Lower leg skin (tissue), 4 donors: Measurements from ENCODE around the gene GMPPB. TPM values are rescaled to one million over a fixed set of nuclear protein-coding genes. Genes with fewer than 3 reads are reported as not detected.

Source experiments
- DNase-seq, 2 donors: peaks; one replicate each; pipeline ENCODE4 v3.0.0-alpha.2; 2019; ENCODE audit warnings: low spot score in 2 of 2
- H3K4me3 ChIP-seq: fragments of 200-600 bp; sonication (generic); 2 replicates; pipeline ENCODE4 v1.5.1; 2017; ENCODE audit warnings: mild to moderate bottlenecking, low read depth; ENCODE audit not compliant: poor library complexity, severe bottlenecking
- POLR2A ChIP-seq, 2 donors: fragments of 450-650 bp; IDR thresholded peaks; one replicate each; pipeline ENCODE4 v1.6.1; 2016 to 2017; ENCODE audit warnings: antibody characterized with exemption in 2 of 2, mild to moderate bottlenecking in 1 of 2, moderate library complexity in 1 of 2
- WGBS, 2 donors: methylation state at CpG; one replicate each; pipeline ENCODE4 v1.1.5; 2018; 5-methylcytosine and 5-hydroxymethylcytosine counted together
- intact Hi-C: fragments of 100-400 bp; cut with DNase I; formaldehyde crosslinking; loops from one replicate; pipeline ENCODE4 v1.15.0; 2023; ENCODE audit warnings: low total_unique reads
- total RNA-seq, 4 donors: library from RNA; depleted of rRNA; stranded (reverse); fragments of >200 nt; gene quantifications; one replicate each; pipeline ENCODE4 v1.1.0, GENCODE V29; 2016
- TF ChIP-seq, protein P1 (sequence below), 3 donors: fragments of 450-650 bp; IDR thresholded peaks; one replicate each; pipeline ENCODE4 v1.5.1; 2016; ENCODE audit warnings: antibody characterized with exemption in 3 of 3, mild to moderate bottlenecking in 3 of 3, moderate library complexity in 2 of 3

Gene GMPPB
- total RNA-seq, 4 donors from 2014 or later = 10.1 to 27.6 (median 18.2) TPM

DNA sequence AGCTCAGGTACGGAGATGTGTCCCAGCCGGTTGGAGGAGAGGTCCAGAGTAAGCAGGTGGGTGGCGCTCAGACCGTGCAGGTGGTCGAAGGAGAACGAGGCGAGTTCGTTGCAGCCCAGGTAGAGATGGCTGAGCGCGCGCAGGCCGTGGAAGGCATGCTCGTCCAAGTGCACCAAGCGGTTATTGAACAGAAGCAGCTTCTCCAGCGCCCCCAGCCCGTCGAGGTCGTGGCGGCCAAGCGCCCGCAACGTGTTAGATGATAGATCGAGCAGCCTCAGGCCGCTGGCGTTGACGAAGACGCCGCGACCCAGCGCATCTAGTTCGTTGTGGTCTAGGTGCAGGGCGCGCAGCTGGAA, 4.9 kb downstream of the GMPPB start:
- WGBS, 2 donors = 8 to 17% methylated on average over 27 to 33 of the region's 33 CpGs
- peak overlapping the region; percentile 1 for H3K4me3 ChIP-seq
- DNase-seq = no peak
- intact Hi-C loops = no loop called here
- TF ChIP-seq, protein P1, sequence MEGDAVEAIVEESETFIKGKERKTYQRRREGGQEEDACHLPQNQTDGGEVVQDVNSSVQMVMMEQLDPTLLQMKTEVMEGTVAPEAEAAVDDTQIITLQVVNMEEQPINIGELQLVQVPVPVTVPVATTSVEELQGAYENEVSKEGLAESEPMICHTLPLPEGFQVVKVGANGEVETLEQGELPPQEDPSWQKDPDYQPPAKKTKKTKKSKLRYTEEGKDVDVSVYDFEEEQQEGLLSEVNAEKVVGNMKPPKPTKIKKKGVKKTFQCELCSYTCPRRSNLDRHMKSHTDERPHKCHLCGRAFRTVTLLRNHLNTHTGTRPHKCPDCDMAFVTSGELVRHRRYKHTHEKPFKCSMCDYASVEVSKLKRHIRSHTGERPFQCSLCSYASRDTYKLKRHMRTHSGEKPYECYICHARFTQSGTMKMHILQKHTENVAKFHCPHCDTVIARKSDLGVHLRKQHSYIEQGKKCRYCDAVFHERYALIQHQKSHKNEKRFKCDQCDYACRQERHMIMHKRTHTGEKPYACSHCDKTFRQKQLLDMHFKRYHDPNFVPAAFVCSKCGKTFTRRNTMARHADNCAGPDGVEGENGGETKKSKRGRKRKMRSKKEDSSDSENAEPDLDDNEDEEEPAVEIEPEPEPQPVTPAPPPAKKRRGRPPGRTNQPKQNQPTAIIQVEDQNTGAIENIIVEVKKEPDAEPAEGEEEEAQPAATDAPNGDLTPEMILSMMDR (IDR thresholded peaks at IDR 0.05) = no peak
- TF ChIP-seq POLR2A (IDR thresholded peaks at IDR 0.05) = no peak

DNA sequence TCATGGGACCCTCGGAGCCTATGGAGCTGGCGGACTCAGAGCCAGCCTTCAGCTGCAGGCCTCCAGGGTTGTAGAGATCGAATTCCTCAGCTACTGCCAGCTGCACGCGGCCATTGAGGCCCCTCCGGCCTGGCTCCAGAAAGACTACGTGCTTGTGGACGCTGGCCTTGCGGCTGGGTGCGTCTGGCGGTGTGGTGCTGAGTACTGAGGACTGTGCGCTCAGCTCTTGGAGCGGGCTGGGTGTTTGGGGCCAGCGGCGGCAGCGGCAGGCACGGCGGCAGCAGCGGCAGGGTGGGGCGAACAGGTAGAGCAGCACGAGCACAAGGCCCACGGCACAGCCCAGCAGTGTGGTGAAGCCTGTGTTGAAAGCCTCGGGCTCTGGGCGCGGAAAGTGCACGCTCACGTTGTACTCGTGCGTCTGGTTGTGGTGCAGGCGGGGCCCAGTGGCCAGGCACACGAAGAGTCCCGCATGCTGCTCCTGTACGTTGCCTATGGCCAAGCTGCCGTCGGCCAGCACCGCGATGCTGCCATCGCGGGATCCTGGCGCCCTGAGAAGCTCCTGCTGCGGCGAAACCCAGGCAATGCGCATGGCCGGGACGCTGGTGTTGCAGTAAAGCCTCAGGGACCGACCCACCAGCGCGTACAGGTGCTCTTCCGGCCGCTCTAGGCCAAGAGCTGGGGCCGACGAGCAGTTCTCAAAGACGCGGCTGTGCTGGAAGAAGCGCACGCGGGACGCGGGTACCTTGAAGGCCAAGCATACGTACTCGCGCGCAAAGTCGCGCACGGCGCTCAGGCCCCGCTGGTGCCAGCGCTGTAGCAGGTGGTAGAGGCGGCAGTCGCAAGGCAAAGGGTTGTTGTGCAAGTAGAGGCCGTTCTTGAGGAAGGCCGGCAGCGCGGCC, 5.5 kb downstream of the GMPPB start:
- intact Hi-C loops = no loop called here
- 57 to 61% methylated on average over 61 to 65 of the region's 75 CpGs for WGBS, 2 donors

DNA sequence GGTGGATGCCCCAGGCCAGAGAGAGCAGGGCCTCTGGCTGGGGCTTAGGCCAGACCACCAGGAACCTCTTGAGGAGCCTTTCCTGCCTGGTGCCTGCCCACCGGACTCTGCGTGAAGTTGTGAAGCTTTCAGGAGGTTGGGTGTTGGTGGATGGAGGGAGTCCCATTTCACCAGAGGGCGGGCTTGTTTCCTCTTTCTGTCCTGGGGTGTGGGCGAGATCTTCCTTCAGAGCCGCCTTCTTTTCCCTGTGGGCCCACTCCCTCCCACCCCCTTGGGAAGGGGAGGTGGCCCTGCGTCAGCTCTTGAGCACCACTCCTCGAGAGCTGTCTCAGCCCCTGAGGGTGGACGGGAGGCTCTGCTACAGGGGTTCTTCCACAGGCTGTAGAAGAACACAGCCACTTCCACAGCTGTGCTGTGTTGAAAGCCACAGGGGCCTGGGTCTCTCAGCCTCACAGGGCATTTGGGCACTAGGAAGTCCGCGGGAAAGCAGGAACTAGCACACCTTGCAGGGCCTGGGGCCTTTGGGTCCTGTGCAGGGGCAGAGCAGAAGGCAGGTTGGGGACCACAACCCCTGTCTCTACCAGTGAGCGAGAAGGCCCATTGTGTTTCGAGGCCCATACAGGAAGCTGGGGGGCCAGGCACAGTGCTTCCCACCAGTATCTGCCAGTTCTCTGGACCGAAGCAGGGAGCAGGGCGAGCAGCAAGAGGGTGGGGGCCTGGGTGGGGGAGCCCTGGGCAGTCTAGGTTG, 6.4 kb downstream of the GMPPB start:
- peak in 1 of 2 donors; percentile 82 for DNase-seq
- no peak for TF ChIP-seq POLR2A (IDR thresholded peaks at IDR 0.05)
- TF ChIP-seq, protein P1 (IDR thresholded peaks at IDR 0.05) = no peak
- intact Hi-C loops = no loop called here
- 75 to 87% methylated on average over 10 to 12 of the region's 14 CpGs for WGBS, 2 donors
- no peak overlapping the region for H3K4me3 ChIP-seq

More for the DNA sequence above, 5.5 kb downstream of the GMPPB start:
- TF ChIP-seq, protein P1 (IDR thresholded peaks at IDR 0.05) = no peak
- TF ChIP-seq POLR2A (IDR thresholded peaks at IDR 0.05) = no peak
- H3K4me3 ChIP-seq = no peak overlapping the region
- DNase-seq = no peak

DNA sequence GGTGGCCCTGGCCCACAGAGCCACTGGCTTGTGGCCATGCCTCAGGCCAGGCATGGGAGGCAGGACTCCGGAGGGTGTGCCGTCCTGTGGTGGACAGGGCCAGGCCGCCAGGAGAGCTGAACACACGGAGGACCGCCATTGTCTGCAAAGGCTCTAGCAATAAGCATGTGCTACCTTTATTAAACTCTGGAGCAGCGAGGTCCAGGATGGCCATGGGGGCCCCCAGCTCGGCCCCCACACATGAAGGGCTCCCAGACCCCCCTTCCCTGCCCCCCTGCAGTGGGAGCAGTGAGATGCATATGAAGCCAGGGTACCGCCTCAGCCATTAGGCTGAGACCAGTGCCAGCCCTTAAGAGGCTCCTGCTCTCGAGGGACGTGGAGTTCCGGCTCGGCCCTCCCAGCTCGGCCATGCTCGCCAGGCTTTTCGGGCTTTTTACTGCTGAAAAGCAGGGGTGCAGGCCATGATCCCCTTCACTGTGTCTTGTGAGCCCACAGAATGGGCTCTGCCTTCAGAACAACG, 7.0 kb downstream of the GMPPB start:
- intact Hi-C loops = no loop called here
- TF ChIP-seq, protein P1 (IDR thresholded peaks at IDR 0.05) = no peak
- TF ChIP-seq POLR2A (IDR thresholded peaks at IDR 0.05) = no peak
- peak in 1 of 2 donors; percentile 65 for DNase-seq
- H3K4me3 ChIP-seq = no peak overlapping the region
- 80 to 86% methylated on average over 7 to 15 of the region's 16 CpGs for WGBS, 2 donors

DNA sequence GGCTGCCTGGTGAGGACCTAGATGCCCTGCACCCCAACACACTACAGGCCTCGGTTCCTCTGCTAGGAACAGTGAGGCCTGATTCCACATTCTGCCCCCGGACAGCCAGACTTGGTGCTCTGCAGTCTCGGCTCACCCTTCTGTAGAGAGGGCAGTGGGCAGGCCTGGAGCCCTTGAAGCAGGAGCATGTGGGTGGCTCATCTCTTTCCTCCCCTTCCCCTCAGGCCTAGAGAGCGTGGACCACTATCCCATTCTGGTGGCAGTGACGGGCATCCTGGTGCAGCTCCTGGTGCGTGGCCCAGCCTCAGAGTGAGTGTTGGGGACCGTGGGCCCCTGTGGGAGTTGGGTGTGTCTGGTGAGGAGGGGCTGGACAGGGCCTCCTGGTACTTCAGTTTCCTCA, 7.6 kb downstream of the GMPPB start:
- no peak overlapping the region for H3K4me3 ChIP-seq
- no peak for DNase-seq
- WGBS, 2 donors = 89 to 92% methylated on average over 6 to 7 of the region's 7 CpGs
- TF ChIP-seq, protein P1 (IDR thresholded peaks at IDR 0.05) = no peak
- no peak for TF ChIP-seq POLR2A (IDR thresholded peaks at IDR 0.05)
- intact Hi-C loops = no loop called here
